Measurements from ENCODE around the gene CTSZ. TPM values are rescaled to one million over a fixed set of nuclear protein-coding genes. Genes with fewer than 3 reads are reported as not detected.

The CTSZ gene
- 109 TPM for polyA plus RNA-seq (2012; ENCODE audit: missing spikeins)

- no peak for FAIRE-seq
These were observed at the start of gene CTSZ for GRCh38 chr20:59006864-59007664. TSS of gene CTSZ (minus strand) at chr20:59007254. CDS start at chr20:59007128, 126 bp downstream.

GRCh38 chr20:59055302-59055701 lies 48.2 kb upstream of the CTSZ start:
- no peak for DNase-seq (ENCODE audit: insufficient read length)
- TF ChIP-seq TAF1 (IDR thresholded peaks at IDR 0.05; ENCODE audit: borderline replicate concordance, low read depth, low read length), result no peak
- TF ChIP-seq POLR2A (IDR thresholded peaks at IDR 0.05; ENCODE audit: low read depth, low read length), result no peak
- no peak for TF ChIP-seq POLR2AphosphoS5 (IDR thresholded peaks at IDR 0.05; ENCODE audit: low read depth, low read length)
- FAIRE-seq, result no peak

More at GRCh38 chr20:59006864-59007664, at the start of gene CTSZ:
- TF ChIP-seq POLR2A (IDR thresholded peaks at IDR 0.05; ENCODE audit: low read depth, low read length), result peak; percentile 75; the same call in 1 of the 2 replicates
- TF ChIP-seq POLR2AphosphoS5 (IDR thresholded peaks at IDR 0.05; ENCODE audit: low read depth, low read length), result 0 out of 2 replicates have a peak, but pooled peaks have one; percentile 37
- no peak for TF ChIP-seq TAF1 (IDR thresholded peaks at IDR 0.05; ENCODE audit: borderline replicate concordance, low read depth, low read length)
- peak; percentile 68 for DNase-seq (ENCODE audit: insufficient read length)

GRCh38 chr20:59051666-59052185 lies 44.7 kb upstream of the CTSZ start:
- no peak for DNase-seq (ENCODE audit: insufficient read length)

GRCh38 chr20:59050437-59050836 lies 43.4 kb upstream of the CTSZ start:
- FAIRE-seq, result no peak
- TF ChIP-seq POLR2AphosphoS5 (IDR thresholded peaks at IDR 0.05; ENCODE audit: low read depth, low read length) (no peak), TAF1 (IDR thresholded peaks at IDR 0.05; ENCODE audit: borderline replicate concordance, low read depth, low read length) (no peak), POLR2A (IDR thresholded peaks at IDR 0.05; ENCODE audit: low read depth, low read length) (no peak)
- DNase-seq (ENCODE audit: insufficient read length), result no peak

More at GRCh38 chr20:59051666-59052185, 44.7 kb upstream of the CTSZ start:
- no peak for FAIRE-seq
- no peak for TF ChIP-seq POLR2AphosphoS5 (IDR thresholded peaks at IDR 0.05; ENCODE audit: low read depth, low read length)
- no peak for TF ChIP-seq TAF1 (IDR thresholded peaks at IDR 0.05; ENCODE audit: borderline replicate concordance, low read depth, low read length)
- TF ChIP-seq POLR2A (IDR thresholded peaks at IDR 0.05; ENCODE audit: low read depth, low read length), result no peak

- DNase-seq (ENCODE audit: insufficient read length) (no peak), FAIRE-seq (no peak)
- TF ChIP-seq POLR2A (IDR thresholded peaks at IDR 0.05; ENCODE audit: low read depth, low read length) (no peak), POLR2AphosphoS5 (IDR thresholded peaks at IDR 0.05; ENCODE audit: low read depth, low read length) (no peak), TAF1 (IDR thresholded peaks at IDR 0.05; ENCODE audit: borderline replicate concordance, low read depth, low read length) (no peak)
These were observed 41.6 kb upstream of the CTSZ start for GRCh38 chr20:59048681-59049030.

- TF ChIP-seq TAF1 (IDR thresholded peaks at IDR 0.05; ENCODE audit: borderline replicate concordance, low read depth, low read length), result no peak
- TF ChIP-seq POLR2AphosphoS5 (IDR thresholded peaks at IDR 0.05; ENCODE audit: low read depth, low read length), result no peak
- TF ChIP-seq POLR2A (IDR thresholded peaks at IDR 0.05; ENCODE audit: low read depth, low read length), result no peak
- DNase-seq (ENCODE audit: insufficient read length) (no peak), FAIRE-seq (no peak)
These were observed 41.1 kb upstream of the CTSZ start for GRCh38 chr20:59047938-59048680.

GRCh38 chr20:59046862-59047261 lies 39.8 kb upstream of the CTSZ start:
- TF ChIP-seq TAF1 (IDR thresholded peaks at IDR 0.05; ENCODE audit: borderline replicate concordance, low read depth, low read length), result no peak
- no peak for TF ChIP-seq POLR2A (IDR thresholded peaks at IDR 0.05; ENCODE audit: low read depth, low read length)
- TF ChIP-seq POLR2AphosphoS5 (IDR thresholded peaks at IDR 0.05; ENCODE audit: low read depth, low read length), result no peak
- DNase-seq (ENCODE audit: insufficient read length) (no peak), FAIRE-seq (no peak)

GRCh38 chr20:59044796-59045195 lies 37.7 kb upstream of the CTSZ start:
- FAIRE-seq (no peak), DNase-seq (ENCODE audit: insufficient read length) (no peak)

GRCh38 chr20:59044295-59044694 lies 37.2 kb upstream of the CTSZ start:
- TF ChIP-seq POLR2AphosphoS5 (IDR thresholded peaks at IDR 0.05; ENCODE audit: low read depth, low read length), result no peak
- no peak for TF ChIP-seq POLR2A (IDR thresholded peaks at IDR 0.05; ENCODE audit: low read depth, low read length)
- no peak for TF ChIP-seq TAF1 (IDR thresholded peaks at IDR 0.05; ENCODE audit: borderline replicate concordance, low read depth, low read length)
- FAIRE-seq, result no peak
- no peak for DNase-seq (ENCODE audit: insufficient read length)

More at GRCh38 chr20:59044796-59045195, 37.7 kb upstream of the CTSZ start:
- TF ChIP-seq TAF1 (IDR thresholded peaks at IDR 0.05; ENCODE audit: borderline replicate concordance, low read depth, low read length) (no peak), POLR2AphosphoS5 (IDR thresholded peaks at IDR 0.05; ENCODE audit: low read depth, low read length) (no peak), POLR2A (IDR thresholded peaks at IDR 0.05; ENCODE audit: low read depth, low read length) (no peak)

- no peak for TF ChIP-seq POLR2A (IDR thresholded peaks at IDR 0.05; ENCODE audit: low read depth, low read length)
- no peak for TF ChIP-seq POLR2AphosphoS5 (IDR thresholded peaks at IDR 0.05; ENCODE audit: low read depth, low read length)
- TF ChIP-seq TAF1 (IDR thresholded peaks at IDR 0.05; ENCODE audit: borderline replicate concordance, low read depth, low read length), result no peak
- FAIRE-seq, result no peak
- no peak for DNase-seq (ENCODE audit: insufficient read length)
These were observed 36.6 kb upstream of the CTSZ start for GRCh38 chr20:59043698-59044097.

Measured in GM12892 (cell line).